Thymus (tissue), 11 donors: Measurements from ENCODE around the gene ZMYND10. TPM values are rescaled to one million over a fixed set of nuclear protein-coding genes. Genes with fewer than 3 reads are reported as not detected.
A peak's percentile ranks its signal among the peaks of the same experiment; 100 is the strongest.

ENCODE experiments used
- DNase-seq, 9 donors: peaks; one replicate each; pipeline ENCODE4 v3.0.0-alpha.2; 2013; ENCODE audit warnings: low spot score in 9 of 9, low read depth in 6 of 9, missing footprints in 1 of 9
- H3K27ac ChIP-seq, 2 donors: one replicate each; pipeline ENCODE4 v1.5.1; 2013; ENCODE audit warnings: control low read depth in 1 of 2, low read depth in 1 of 2, low read length in 1 of 2, mild to moderate bottlenecking in 1 of 2, moderate library complexity in 1 of 2
- H3K27me3 ChIP-seq, 2 donors: one replicate each; pipeline ENCODE4 v1.5.1; 2013; ENCODE audit warnings: low read length in 1 of 2; ENCODE audit not compliant: control insufficient read depth in 2 of 2, insufficient read depth in 1 of 2
- H3K36me3 ChIP-seq, 2 donors: one replicate each; pipeline ENCODE4 v1.5.1; 2013; ENCODE audit warnings: low read length in 1 of 2, mild to moderate bottlenecking in 1 of 2, moderate library complexity in 1 of 2; ENCODE audit not compliant: control insufficient read depth in 2 of 2, insufficient read depth in 2 of 2
- H3K4me1 ChIP-seq, 2 donors: one replicate each; pipeline ENCODE4 v1.5.1; 2013; ENCODE audit warnings: low read length in 2 of 2; ENCODE audit not compliant: control insufficient read depth in 2 of 2, insufficient read depth in 2 of 2
- H3K4me3 ChIP-seq, 2 donors: one replicate each; pipeline ENCODE4 v1.5.1; 2013; ENCODE audit warnings: low read length in 2 of 2, control low read depth in 1 of 2, mild to moderate bottlenecking in 1 of 2
- H3K9me3 ChIP-seq, 2 donors: one replicate each; pipeline ENCODE4 v1.5.1; 2013; ENCODE audit warnings: low read length in 1 of 2, mild to moderate bottlenecking in 1 of 2; ENCODE audit not compliant: control insufficient read depth in 2 of 2, insufficient read depth in 1 of 2
- WGBS: extraction: QIAGEN DNeasy Blood & Tissue Kit; methylation state at CpG from one replicate; pipeline ENCODE4 v1.1.7; 2013; 5-methylcytosine and 5-hydroxymethylcytosine counted together
- polyA plus RNA-seq: library from polyadenylated mRNA; stranded (reverse); fragments of 200-250 nt; gene quantifications from one replicate; pipeline ENCODE4 v1.2.3, GENCODE V29; 2013
- total RNA-seq: library from RNA; stranded (reverse); fragments of 120-200 nt; gene quantifications from one replicate; pipeline ENCODE4 v1.2.4, GENCODE V29; 2013
- donor health status: healthy.

The ZMYND10 gene
- total and polyA plus RNA-seq, 2 donors, result 0.66 to 5.5 TPM

- DNase-seq, result peak; percentile 82 to 98 (median 94)
- Histone ChIP-seq H3K27ac (peak within 1 kb of the TSS; percentile 64 to 72), H3K4me1 (peaks cover 7 to 19% of the 10 kb centered on the region in 2 donors), H3K36me3 (peaks cover 26 to 30% of the 10 kb centered on the region in 2 donors), H3K27me3 (no peaks in the 10 kb centered on the region), H3K9me3 (no peaks in the 10 kb centered on the region), H3K4me3 (peak within 1 kb of the TSS; percentile 78)
- 2% methylated on average over 67 of the region's 67 CpGs for WGBS
Measured at GRCh38 chr3:50292159-50293078, 53.1 kb downstream of the ZMYND10 start, which contains the start of gene IFRD2. TSS of gene IFRD2 (minus strand) at chr3:50292429. CDS start at chr3:50292274, 155 bp downstream.

Other genes starting within 250 kb of the ZMYND10 start
- 4.4 TPM for gene SEMA3F, start 190.4 kb downstream of the ZMYND10 start, total RNA-seq
- gene SEMA3F, start 190.4 kb downstream of the ZMYND10 start, polyA plus RNA-seq, result 19.7 TPM
- 0.05 TPM for gene GNAT1, start 154.1 kb downstream of the ZMYND10 start, total RNA-seq
- 0.05 TPM for gene GNAT1, start 154.1 kb downstream of the ZMYND10 start, polyA plus RNA-seq
- gene SLC38A3, start 140.5 kb downstream of the ZMYND10 start, total RNA-seq, result 0.05 TPM
- gene SLC38A3, start 140.5 kb downstream of the ZMYND10 start, polyA plus RNA-seq, result 0.18 TPM
- 177 TPM for gene GNAI2, start 109.5 kb downstream of the ZMYND10 start, total RNA-seq
- gene GNAI2, start 109.5 kb downstream of the ZMYND10 start, polyA plus RNA-seq, result 187 TPM
- 0.66 TPM for gene SEMA3B, start 76.6 kb downstream of the ZMYND10 start, total RNA-seq
- gene SEMA3B, start 76.6 kb downstream of the ZMYND10 start, polyA plus RNA-seq, result 4.8 TPM
- gene LSMEM2, start 66.6 kb downstream of the ZMYND10 start, total RNA-seq, result not detected
- 0.11 TPM for gene LSMEM2, start 66.6 kb downstream of the ZMYND10 start, polyA plus RNA-seq
- gene IFRD2, start 53.3 kb downstream of the ZMYND10 start, total RNA-seq, result 31.0 TPM
- 52.3 TPM for gene IFRD2, start 53.3 kb downstream of the ZMYND10 start, polyA plus RNA-seq
- gene HYAL3, start 46.3 kb downstream of the ZMYND10 start, total RNA-seq, result 2.5 TPM
- gene HYAL3, start 46.3 kb downstream of the ZMYND10 start, polyA plus RNA-seq, result 2.5 TPM
- gene NAA80, start 46.3 kb downstream of the ZMYND10 start, total RNA-seq, result 6.4 TPM
- gene NAA80, start 46.3 kb downstream of the ZMYND10 start, polyA plus RNA-seq, result 23.7 TPM
- 0.09 TPM for gene HYAL1, start 42.2 kb downstream of the ZMYND10 start, total RNA-seq
- gene HYAL1, start 42.2 kb downstream of the ZMYND10 start, polyA plus RNA-seq, result 1.8 TPM
- 15.2 TPM for gene HYAL2, start 23.0 kb downstream of the ZMYND10 start, total RNA-seq
- 32.7 TPM for gene HYAL2, start 23.0 kb downstream of the ZMYND10 start, polyA plus RNA-seq
- gene TUSC2, start 17.5 kb downstream of the ZMYND10 start, total RNA-seq, result 23.6 TPM
- gene TUSC2, start 17.5 kb downstream of the ZMYND10 start, polyA plus RNA-seq, result 27.5 TPM
- gene RASSF1, start 4.9 kb downstream of the ZMYND10 start, total RNA-seq, result 17.6 TPM
- 40.3 TPM for gene RASSF1, start 4.9 kb downstream of the ZMYND10 start, polyA plus RNA-seq
- gene NPRL2, start 5.0 kb upstream of the ZMYND10 start, total RNA-seq, result 30.9 TPM
- gene NPRL2, start 5.0 kb upstream of the ZMYND10 start, polyA plus RNA-seq, result 24.5 TPM
- gene CYB561D2, start 5.1 kb upstream of the ZMYND10 start, total RNA-seq, result 20.4 TPM
- 28.5 TPM for gene CYB561D2, start 5.1 kb upstream of the ZMYND10 start, polyA plus RNA-seq
- 17.3 TPM for gene TMEM115, start 13.8 kb upstream of the ZMYND10 start, total RNA-seq
- 21.9 TPM for gene TMEM115, start 13.8 kb upstream of the ZMYND10 start, polyA plus RNA-seq
- gene CACNA2D2, start 157.9 kb upstream of the ZMYND10 start, total RNA-seq, result 0.57 TPM
- gene CACNA2D2, start 157.9 kb upstream of the ZMYND10 start, polyA plus RNA-seq, result 1.5 TPM
- 4.5 TPM for gene C3orf18, start 222.0 kb upstream of the ZMYND10 start, total RNA-seq
- 4.3 TPM for gene C3orf18, start 222.0 kb upstream of the ZMYND10 start, polyA plus RNA-seq
- gene HEMK1, start 223.8 kb upstream of the ZMYND10 start, total RNA-seq, result 20.7 TPM
- 43.4 TPM for gene HEMK1, start 223.8 kb upstream of the ZMYND10 start, polyA plus RNA-seq